C4-2B (cell line): ENCODE data around the gene SLC6A19.

Experiments used
- CTCF ChIP-seq: fragments of 450-650 bp; conservative IDR thresholded peaks from 2 replicates; pipeline ENCODE4 v1.5.1; 2017; ENCODE audit warnings: mild to moderate bottlenecking
- ZFX ChIP-seq: fragments of 450-650 bp; IDR thresholded peaks from 2 replicates; pipeline ENCODE4 v1.6.1; 2017

GRCh38 chr5:1153428-1153827, 48.0 kb upstream of the SLC6A19 start:
- TF ChIP-seq CTCF = no peak
- no peak for TF ChIP-seq ZFX
